OCI-LY7 (cell line): ENCODE data around the gene KREMEN2.

Experiments
- EZH2phosphoT487 ChIP-seq: fragments of 200-600 bp; sonication (generic); IDR thresholded peaks from 2 replicates; pipeline ENCODE4 v1.6.1; 2018; ENCODE audit warnings: low read depth, borderline replicate concordance, mild to moderate bottlenecking, mixed run types, antibody characterized with exemption, low read length, moderate library complexity, mixed read lengths
- TF ChIP-seq, protein P1 (sequence below): fragments of 200-600 bp; sonication (generic); conservative IDR thresholded peaks from 2 replicates; pipeline ENCODE4 v1.5.1; 2014; ENCODE audit warnings: mild to moderate bottlenecking, antibody characterized with exemption, low read length, moderate library complexity, mixed read lengths

DNA sequence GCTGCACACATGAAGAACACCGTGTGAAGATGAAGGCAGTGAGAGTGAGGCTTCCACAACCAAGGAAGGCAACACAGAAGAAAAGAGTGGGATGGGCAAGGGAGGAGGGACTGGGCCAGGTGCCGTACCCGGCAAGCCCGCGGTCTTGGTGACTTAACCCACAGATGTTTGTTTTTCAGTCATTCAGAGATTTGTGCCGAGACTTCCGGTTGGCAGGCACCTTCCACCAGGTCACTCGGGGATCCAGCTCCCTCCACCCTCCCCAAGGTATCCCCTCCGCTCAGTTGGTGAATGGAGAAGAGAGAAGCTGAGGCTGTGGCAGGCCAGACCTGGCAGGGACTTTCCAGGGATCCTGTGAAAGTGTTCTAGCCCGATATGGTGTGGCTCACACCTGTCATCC lies 4.9 kb upstream of the KREMEN2 start:
- TF ChIP-seq, protein P1, sequence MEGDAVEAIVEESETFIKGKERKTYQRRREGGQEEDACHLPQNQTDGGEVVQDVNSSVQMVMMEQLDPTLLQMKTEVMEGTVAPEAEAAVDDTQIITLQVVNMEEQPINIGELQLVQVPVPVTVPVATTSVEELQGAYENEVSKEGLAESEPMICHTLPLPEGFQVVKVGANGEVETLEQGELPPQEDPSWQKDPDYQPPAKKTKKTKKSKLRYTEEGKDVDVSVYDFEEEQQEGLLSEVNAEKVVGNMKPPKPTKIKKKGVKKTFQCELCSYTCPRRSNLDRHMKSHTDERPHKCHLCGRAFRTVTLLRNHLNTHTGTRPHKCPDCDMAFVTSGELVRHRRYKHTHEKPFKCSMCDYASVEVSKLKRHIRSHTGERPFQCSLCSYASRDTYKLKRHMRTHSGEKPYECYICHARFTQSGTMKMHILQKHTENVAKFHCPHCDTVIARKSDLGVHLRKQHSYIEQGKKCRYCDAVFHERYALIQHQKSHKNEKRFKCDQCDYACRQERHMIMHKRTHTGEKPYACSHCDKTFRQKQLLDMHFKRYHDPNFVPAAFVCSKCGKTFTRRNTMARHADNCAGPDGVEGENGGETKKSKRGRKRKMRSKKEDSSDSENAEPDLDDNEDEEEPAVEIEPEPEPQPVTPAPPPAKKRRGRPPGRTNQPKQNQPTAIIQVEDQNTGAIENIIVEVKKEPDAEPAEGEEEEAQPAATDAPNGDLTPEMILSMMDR, result no peak
- no peak for TF ChIP-seq EZH2phosphoT487
